DMS153 (cell line): ENCODE data around the gene GXYLT2.
A peak's percentile ranks its signal among the peaks of the same experiment; 100 is the strongest.

Experiments used
- DNase-seq: peaks from one replicate; lab custom pipeline; 2025; lab: John Stamatoyannopoulos, UW

The GXYLT2 gene, protein sequence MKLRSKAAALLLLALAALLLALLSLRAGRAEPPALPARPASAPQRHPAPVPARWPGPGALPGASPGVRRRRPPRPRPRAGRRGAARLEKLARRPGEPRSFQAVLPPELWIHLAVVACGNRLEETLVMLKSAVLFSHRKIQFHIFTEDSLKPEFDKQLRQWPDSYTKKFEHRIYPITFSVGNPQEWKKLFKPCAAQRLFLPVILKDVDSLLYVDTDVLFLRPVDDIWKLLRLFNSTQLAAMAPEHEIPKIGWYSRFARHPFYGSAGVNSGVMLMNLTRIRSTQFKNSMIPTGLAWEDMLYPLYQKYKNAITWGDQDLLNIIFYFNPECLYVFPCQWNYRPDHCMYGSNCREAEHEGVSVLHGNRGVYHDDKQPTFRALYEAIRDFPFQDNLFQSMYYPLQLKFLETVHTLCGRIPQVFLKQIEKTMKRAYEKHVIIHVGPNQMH

GRCh38 chr3:72887705-72888545 is at the start of gene GXYLT2:
Gene GXYLT2, plus strand, starts transcription at chr3:72888046. Its CDS starts 188 bp downstream, at chr3:72888234.
- no peak for DNase-seq

DNA sequence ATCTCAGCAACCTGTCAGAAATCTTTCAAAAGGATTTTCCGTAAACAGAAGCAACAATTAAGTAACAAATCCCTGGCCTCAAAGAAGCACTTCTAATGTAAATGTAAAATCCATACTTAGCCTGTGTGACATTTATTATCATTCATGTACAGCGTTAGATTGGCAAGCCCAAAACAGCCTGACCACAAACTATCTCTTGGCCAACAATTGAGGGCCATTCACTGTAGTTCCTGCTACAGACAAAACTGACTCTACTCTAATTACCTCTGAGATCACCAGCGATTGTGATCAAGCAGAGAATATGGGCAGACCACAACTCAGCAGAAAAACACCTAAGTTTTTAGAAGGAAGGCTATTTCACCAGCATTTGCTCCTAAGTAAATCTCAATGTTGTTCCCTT is 48.8 kb upstream of the GXYLT2 start:
- no peak for DNase-seq

- no peak for DNase-seq
Observed at GRCh38 chr3:72844436-72844993, 43.3 kb upstream of the GXYLT2 start.

DNA sequence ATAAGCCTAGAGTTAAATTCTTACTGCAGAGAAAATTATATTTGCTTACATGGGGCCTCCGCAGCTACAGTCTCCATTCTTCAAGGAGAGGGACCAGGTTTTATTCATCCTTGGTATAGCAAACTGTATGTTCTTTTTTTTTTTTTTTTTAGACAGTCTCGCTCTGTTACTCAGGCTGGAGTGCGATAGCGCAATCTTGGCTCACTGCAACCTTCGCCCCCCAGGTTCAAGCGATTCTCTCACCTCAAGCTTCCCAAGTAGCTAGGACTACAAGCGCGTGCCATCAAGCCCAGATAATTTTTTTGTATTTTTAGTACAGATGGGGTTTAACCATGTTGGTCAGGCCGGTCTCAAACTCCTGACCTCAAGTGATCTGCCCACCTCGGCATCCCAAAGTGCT is 41.7 kb upstream of the GXYLT2 start:
- no peak for DNase-seq

DNA sequence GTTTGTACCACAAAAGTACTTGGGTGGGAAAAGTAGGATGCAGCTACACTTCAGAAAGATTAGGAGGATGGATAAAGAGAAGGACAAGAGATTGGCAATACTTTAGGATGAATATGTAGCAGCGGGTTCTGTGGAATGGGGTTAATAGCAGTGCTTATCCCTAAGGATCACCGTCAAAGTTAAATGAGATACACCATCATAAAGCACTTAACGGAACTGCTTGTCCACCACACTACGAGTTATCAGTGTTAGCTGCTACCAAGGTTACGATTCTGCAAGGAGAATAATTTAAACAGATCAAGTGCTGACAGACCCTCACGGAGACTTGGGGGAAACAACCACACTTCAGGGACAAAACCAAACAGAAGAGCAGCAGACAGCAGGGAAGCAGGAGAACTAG is 40.6 kb upstream of the GXYLT2 start:
- no peak for DNase-seq

DNA sequence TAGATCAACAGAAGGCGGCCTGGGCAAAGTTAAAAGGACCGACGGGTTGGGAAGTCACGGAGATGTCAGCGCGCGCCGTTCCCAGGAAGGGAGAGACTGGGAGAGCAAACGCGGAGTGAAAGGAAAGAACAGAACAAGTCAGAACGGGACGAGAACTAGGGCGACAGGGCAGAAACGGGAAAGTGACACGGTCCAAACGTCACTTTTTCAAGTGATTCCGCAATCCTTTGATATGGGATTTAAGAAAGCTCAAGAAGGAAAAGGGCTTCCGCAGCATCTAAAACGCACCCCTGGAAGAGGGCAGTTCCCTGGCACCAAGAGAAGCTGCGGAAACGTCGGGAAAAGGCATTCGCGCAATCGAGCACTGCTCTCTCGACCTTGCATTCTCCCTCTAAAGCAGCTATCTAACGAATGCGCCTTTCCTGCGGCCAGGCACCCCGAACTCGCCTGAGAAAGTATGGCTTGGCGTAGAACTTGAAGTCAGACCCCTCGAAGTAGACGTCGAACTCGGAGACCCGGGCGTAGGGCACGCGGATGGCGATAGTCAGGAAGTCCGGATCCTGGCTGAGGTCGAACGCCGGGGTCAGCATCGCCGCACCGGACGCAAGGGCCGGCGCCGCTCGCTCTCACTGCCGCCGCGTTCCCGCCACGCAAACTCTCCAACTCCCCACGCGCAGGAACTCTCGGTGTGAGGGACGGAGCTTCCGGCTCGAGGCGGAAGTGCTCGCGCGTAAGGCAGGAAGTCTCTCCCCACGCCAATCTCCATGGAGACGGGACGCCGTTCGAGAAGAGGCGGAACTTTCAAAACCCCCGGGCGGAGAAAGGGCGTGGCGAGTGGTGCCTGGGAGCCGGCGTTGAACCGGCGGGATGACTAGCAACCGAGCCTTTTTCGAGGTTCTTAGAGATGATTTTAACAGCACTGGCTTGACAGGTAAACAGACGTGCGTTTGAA is 39.8 kb upstream of the GXYLT2 start, which contains the start of gene SHQ1:
Gene SHQ1, minus strand, starts transcription at position 695 of the 952 bp plus-strand sequence. Its CDS starts 105 bp downstream, at position 590.
- peak; percentile 73 for DNase-seq

GRCh38 chr3:72848703-72849081 is 39.2 kb upstream of the GXYLT2 start:
- no peak for DNase-seq

- DNase-seq: no peak
Observed at GRCh38 chr3:72855001-72855400, 32.8 kb upstream of the GXYLT2 start.

DNA sequence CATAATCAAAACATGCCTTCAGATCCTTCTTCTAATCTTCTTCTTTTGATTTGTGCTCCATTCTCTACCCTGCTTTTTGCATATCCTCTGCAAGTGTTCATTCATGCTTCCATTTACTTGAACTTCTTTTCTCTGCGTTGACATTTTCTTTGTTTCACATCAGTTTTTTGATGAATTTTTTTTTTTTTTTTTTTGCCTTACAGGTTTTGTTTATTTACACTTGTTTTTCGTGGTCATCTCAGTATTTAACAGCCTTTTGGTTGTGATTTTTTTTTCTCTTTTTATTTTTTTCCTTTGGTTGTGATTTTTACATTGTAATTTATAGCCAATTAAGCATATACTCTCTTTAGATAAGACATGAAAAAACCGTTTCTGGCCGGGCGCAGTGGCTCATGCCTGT is 27.8 kb upstream of the GXYLT2 start:
- no peak for DNase-seq

GRCh38 chr3:72860846-72861245 is 27.0 kb upstream of the GXYLT2 start:
- no peak for DNase-seq

GRCh38 chr3:72862314-72863090 is 25.3 kb upstream of the GXYLT2 start:
- no peak for DNase-seq

DNA sequence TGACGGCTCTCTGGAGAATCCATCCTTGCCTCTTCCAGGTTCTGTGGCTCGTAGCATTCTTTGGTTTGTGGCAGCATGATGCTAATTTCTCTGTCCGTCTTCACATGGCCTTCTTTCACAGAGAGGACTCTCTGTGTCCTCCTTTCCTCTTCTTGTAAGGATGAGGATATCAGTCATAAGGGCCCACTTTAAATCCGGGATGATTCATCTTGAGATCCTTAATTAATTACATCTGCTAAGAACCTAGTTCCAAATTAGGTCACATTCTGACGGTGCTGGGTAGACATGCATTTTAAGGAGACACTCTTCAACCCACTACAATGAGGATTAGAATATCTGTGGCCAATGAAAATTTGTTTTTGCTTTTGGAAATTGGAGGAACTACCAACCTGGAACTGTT is 15.7 kb upstream of the GXYLT2 start:
- no peak for DNase-seq

- DNase-seq: no peak
Observed at GRCh38 chr3:72887343-72887704, 522 bp upstream of the GXYLT2 start.

DNA sequence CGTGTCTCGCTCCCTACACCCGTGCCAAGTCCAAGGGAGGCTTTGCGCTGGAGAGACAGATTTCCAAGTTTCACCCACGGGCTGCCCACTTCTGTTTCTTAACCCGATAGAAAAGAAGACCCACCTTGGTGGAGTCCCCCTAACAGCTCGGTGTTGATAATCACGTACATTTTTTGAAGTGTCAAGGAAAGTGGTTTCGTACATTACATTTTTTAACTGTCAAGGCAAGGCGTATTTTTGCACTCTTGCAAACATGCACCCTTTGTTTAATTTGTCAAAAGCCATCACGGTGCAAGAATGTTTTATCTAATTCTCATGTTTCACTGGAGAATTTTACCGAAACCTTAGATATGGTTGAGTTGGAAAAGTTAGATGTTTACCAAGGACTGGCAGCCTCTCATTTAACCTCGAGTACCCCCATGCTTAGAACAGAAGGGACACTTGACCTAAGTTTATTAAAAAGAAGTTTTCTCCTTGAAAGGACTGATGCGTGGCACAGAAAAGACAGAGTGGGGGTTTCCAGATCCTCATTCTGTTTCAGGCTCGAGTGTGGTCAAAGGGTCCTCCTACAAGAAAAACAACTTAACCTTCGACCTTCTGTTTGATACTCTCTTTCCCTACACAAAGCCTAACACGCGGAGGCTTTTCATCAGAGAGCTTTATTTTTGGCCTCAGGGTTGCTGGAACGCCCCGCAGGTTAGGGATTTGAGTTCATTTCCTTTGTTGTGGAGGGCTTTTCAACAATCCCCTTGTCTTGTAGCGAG is 882 bp downstream of the GXYLT2 start:
- DNase-seq: no peak

DNA sequence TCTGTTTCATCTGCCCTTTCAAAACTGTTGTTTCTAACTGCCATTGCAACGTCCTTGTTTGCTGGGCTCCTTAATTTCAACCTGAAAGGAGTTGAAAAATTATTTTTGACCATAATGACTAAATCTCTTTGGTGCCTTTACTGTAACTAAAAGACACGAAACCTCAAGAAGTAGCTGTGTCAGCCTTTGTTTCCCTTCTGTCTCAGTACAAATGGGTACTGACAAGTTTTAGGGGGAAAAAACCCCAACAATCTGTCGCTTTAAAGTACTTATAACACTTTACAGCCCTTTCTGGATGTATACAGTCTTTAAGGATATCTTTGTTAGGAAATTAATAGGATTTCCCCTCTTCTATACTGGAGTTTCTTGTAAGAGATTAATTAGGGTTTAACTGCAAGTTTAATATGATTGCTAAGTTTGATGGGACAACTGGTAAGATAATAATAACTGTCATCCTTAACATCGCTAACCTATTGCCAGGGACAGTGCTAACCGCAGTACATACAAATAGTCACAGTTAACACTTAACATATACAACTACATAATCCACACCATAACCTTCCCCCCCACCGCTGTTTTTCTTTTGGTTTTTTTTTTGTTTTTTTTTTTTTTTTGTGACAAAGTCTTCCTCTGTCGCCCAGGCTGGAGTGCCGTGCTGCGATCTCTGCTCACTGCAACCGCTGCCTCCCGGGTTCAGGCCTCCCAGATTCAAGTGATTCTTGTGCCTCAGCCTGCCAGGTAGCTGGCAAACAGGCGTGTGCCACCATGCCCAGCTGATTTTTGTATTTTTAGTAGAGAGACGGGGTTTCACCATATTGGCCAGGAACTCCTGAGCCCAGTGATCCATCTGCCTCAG is 1.7 kb downstream of the GXYLT2 start:
- DNase-seq: no peak

DNA sequence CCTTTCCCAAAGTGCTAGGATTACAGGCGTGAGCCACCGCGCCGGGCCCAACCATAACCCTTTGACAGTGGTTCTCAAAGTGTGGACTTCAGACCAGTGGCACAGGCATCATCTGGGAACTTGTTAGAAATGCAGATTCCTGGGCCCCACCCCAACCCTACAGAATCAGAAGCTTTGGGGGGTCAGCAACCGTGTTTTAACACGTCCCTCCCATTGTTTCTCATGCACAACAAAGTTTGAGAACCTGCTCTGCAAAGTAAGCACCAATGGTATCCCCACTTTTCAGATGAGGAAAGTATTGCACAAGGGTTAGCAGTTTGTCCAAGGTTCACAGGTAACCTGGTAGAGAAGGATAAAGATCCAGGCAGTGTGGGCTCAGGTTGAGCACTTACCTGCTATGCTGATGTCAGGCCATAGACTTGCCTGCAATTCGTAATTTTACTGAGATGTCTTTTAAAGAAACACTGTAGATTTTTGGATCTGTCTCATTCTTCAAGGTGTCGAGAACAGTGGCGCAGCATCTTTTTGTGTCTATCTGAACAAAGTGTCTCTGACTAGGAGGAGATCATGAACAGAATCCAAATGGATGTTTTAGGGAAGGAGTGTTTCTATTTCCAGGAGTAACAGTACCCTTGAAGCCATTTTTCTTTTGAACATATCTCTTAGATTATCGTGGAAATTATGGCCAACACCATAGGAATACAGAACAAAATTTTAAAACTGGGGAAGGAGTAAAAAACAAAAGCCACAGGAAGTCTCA is 2.5 kb downstream of the GXYLT2 start:
- no peak for DNase-seq

GRCh38 chr3:72891053-72891855 is 3.4 kb downstream of the GXYLT2 start:
- DNase-seq: no peak
